Measurements from ENCODE around the gene PAQR4.

DNA sequence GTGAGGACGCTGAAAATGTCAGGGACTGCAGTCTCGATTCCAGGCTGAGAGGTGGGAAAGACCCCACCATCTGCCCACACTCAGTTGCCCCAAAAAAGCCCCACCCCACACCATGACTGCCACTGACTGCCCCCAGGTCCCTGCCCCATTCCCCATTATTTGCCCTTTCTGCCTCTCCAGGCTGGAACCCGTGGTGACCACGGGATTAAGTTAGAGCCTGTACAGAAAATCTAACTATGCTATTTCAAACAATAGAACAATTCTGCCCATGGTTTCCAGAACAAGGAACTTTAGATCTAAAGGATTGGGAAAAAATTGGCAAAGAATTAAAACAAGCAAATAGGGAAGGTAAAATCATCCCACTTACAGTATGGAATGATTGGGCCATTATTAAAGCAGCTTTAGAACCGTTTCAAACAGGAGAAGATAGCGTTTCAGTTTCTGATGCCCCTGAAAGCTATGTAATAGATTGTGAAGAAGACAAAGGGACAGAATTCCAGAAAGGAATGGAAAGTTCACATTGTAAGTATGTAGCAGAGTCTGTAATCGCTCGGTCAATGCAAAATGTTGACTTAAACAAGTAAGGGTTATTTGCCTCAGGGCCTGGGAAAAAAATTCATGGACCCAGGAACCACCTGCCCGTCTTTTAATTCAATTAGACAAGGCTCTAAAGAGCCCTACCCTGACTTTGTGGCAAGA lies 43.0 kb upstream of the PAQR4 start:
- TF ChIP-seq TAF1 (IDR thresholded peaks at IDR 0.05; ENCODE audit: low read depth): no peak
- TF ChIP-seq, protein P1, sequence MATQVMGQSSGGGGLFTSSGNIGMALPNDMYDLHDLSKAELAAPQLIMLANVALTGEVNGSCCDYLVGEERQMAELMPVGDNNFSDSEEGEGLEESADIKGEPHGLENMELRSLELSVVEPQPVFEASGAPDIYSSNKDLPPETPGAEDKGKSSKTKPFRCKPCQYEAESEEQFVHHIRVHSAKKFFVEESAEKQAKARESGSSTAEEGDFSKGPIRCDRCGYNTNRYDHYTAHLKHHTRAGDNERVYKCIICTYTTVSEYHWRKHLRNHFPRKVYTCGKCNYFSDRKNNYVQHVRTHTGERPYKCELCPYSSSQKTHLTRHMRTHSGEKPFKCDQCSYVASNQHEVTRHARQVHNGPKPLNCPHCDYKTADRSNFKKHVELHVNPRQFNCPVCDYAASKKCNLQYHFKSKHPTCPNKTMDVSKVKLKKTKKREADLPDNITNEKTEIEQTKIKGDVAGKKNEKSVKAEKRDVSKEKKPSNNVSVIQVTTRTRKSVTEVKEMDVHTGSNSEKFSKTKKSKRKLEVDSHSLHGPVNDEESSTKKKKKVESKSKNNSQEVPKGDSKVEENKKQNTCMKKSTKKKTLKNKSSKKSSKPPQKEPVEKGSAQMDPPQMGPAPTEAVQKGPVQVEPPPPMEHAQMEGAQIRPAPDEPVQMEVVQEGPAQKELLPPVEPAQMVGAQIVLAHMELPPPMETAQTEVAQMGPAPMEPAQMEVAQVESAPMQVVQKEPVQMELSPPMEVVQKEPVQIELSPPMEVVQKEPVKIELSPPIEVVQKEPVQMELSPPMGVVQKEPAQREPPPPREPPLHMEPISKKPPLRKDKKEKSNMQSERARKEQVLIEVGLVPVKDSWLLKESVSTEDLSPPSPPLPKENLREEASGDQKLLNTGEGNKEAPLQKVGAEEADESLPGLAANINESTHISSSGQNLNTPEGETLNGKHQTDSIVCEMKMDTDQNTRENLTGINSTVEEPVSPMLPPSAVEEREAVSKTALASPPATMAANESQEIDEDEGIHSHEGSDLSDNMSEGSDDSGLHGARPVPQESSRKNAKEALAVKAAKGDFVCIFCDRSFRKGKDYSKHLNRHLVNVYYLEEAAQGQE (IDR thresholded peaks at IDR 0.05; ENCODE audit: low read depth): no peak
- no peak for TF ChIP-seq YY1 (IDR thresholded peaks at IDR 0.05; ENCODE audit: low read depth)
- TF ChIP-seq, protein P2, sequence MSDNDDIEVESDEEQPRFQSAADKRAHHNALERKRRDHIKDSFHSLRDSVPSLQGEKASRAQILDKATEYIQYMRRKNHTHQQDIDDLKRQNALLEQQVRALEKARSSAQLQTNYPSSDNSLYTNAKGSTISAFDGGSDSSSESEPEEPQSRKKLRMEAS (IDR thresholded peaks at IDR 0.05): no peak
- no peak for TF ChIP-seq TEAD4 (IDR thresholded peaks at IDR 0.05)
- TF ChIP-seq EP300 (IDR thresholded peaks at IDR 0.05; ENCODE audit: borderline replicate concordance): no peak
- TF ChIP-seq NFIC (IDR thresholded peaks at IDR 0.05): no peak
- TF ChIP-seq RAD21 (IDR thresholded peaks at IDR 0.05; ENCODE audit: low read depth): no peak
- TF ChIP-seq CREB1 (IDR thresholded peaks at IDR 0.05; ENCODE audit: low read depth): no peak
- TF ChIP-seq, protein P3, sequence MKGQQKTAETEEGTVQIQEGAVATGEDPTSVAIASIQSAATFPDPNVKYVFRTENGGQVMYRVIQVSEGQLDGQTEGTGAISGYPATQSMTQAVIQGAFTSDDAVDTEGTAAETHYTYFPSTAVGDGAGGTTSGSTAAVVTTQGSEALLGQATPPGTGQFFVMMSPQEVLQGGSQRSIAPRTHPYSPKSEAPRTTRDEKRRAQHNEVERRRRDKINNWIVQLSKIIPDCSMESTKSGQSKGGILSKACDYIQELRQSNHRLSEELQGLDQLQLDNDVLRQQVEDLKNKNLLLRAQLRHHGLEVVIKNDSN (IDR thresholded peaks at IDR 0.05): no peak
- no peak for TF ChIP-seq FOXM1 (IDR thresholded peaks at IDR 0.05; ENCODE audit: borderline replicate concordance, low read depth)
